ENCODE measurements around the gene ERGIC1.
"Not testable (repeated sequence)": the region's sequence is repeated elsewhere in the genome, so short reads cannot be mapped to it uniquely, and the experiment has no call there.

Gene ERGIC1

DNA sequence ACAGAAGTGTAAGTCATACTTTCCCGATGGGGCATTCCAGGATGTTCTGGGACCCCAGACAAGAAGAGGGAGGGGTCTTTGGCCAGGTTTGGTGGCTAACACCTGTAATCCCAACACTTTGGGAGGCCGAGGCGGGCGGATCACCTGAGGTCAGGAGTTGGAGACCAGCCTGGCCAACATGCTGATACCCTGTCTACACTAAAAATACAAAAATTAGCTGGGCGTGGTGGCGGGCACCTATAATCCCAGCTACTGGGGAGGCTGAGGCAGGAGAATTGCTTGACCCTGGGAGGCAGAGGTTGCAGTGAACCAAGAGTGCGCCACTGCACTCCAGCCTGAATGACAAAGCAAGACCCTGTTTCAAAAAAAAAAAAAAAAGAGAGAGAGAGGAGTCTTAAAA lies 63.0 kb downstream of the ERGIC1 start:
- H3K27ac ChIP-seq (replicated peaks; ENCODE audit: low read length) = not testable (repeated sequence)

GRCh38 chr5:172897481-172898217 lies 63.6 kb downstream of the ERGIC1 start:
- Histone ChIP-seq H2AK5ac (ENCODE audit: low read depth, low read length) (no peak overlapping the region), H3K14ac (ENCODE audit: low read length) (no peak overlapping the region), H2BK12ac (ENCODE audit: low read length) (no peak overlapping the region), H2BK15ac (ENCODE audit: low read length) (no peak overlapping the region), H3K36me3 (replicated peaks in 1 of 2; ENCODE audit: control insufficient read depth in 2 of 2, insufficient read depth in 2 of 2, low read length in 2 of 2) (peaks cover 7 to 46% of the 10 kb centered on the region in 2 donors), H3K79me1 (ENCODE audit: low read depth, low read length) (no peaks in the 10 kb centered on the region), H3K18ac (ENCODE audit: low read length) (no peak overlapping the region), H3K4ac (ENCODE audit: low read length) (no peak overlapping the region), H4K8ac (ENCODE audit: low read depth, low read length) (no peak overlapping the region), H2BK5ac (ENCODE audit: low read length) (no peak overlapping the region), H3K4me3 (ENCODE audit: low read length in 2 of 2) (no peak overlapping the region), H4K91ac (ENCODE audit: low read depth, low read length, poor library complexity) (no peak overlapping the region), H3K4me1 (ENCODE audit: control insufficient read depth in 2 of 2, insufficient read depth in 1 of 2, low read depth in 1 of 2, low read length in 2 of 2) (peaks cover 13 to 19% of the 10 kb centered on the region in 2 donors), H3K9ac (ENCODE audit: low read depth, low read length, poor library complexity) (no peak overlapping the region), H3K23ac (ENCODE audit: low read depth, low read length, poor library complexity) (no peak overlapping the region), H3K4me2 (ENCODE audit: insufficient read depth, low read length, poor library complexity, severe bottlenecking) (no peak overlapping the region), H2AFZ (ENCODE audit: low read length) (peak overlapping the region; percentile 57), H3K27me3 (ENCODE audit: control insufficient read depth in 3 of 3, insufficient read depth in 3 of 3, low read depth in 1 of 3, low read length in 3 of 3) (no peaks in the 10 kb centered on the region), H3K27ac (replicated peaks; ENCODE audit: low read length) (no peak overlapping the region), H2BK120ac (ENCODE audit: low read depth, low read length) (no peak overlapping the region), H3K9me3 (replicated peaks in 1 of 2; ENCODE audit: control insufficient read depth in 2 of 2, insufficient read depth in 1 of 2, low read depth in 1 of 2, low read length in 2 of 2) (no peaks in the 10 kb centered on the region)
- WGBS, 2 donors (ENCODE audit: extremely low coverage in 2 of 2, insufficient read length in 2 of 2, insufficient replicate concordance in 1 of 2) = no CpG with 5 or more reads among the region's 16 CpGs
- peak; percentile 47 for DNase-seq (ENCODE audit: low spot score)

More for the DNA sequence above, 63.0 kb downstream of the ERGIC1 start:
- not testable (repeated sequence) for H2BK15ac ChIP-seq (ENCODE audit: low read length); DNase-seq (ENCODE audit: low spot score); H3K23ac ChIP-seq (ENCODE audit: low read depth, low read length, poor library complexity); H3K9ac ChIP-seq (ENCODE audit: low read depth, low read length, poor library complexity); H4K8ac ChIP-seq (ENCODE audit: low read depth, low read length); H2BK5ac ChIP-seq (ENCODE audit: low read length); H3K9me3 ChIP-seq (replicated peaks in 1 of 2; ENCODE audit: control insufficient read depth in 2 of 2, insufficient read depth in 1 of 2, low read depth in 1 of 2, low read length in 2 of 2); H3K4ac ChIP-seq (ENCODE audit: low read length); H3K4me2 ChIP-seq (ENCODE audit: insufficient read depth, low read length, poor library complexity, severe bottlenecking); H4K91ac ChIP-seq (ENCODE audit: low read depth, low read length, poor library complexity); H3K4me3 ChIP-seq (ENCODE audit: low read length in 2 of 2); H2AFZ ChIP-seq (ENCODE audit: low read length); H2BK12ac ChIP-seq (ENCODE audit: low read length); H3K27me3 ChIP-seq (ENCODE audit: control insufficient read depth in 3 of 3, insufficient read depth in 3 of 3, low read depth in 1 of 3, low read length in 3 of 3); H3K79me1 ChIP-seq (ENCODE audit: low read depth, low read length); H2AK5ac ChIP-seq (ENCODE audit: low read depth, low read length); H3K18ac ChIP-seq (ENCODE audit: low read length); H3K14ac ChIP-seq (ENCODE audit: low read length); H2BK120ac ChIP-seq (ENCODE audit: low read depth, low read length)
- H3K4me1 ChIP-seq (ENCODE audit: control insufficient read depth in 2 of 2, insufficient read depth in 1 of 2, low read depth in 1 of 2, low read length in 2 of 2) = peaks cover 13 to 15% of the 10 kb centered on the region in 2 donors
- peaks cover 7 to 51% of the 10 kb centered on the region in 2 donors for H3K36me3 ChIP-seq (replicated peaks in 1 of 2; ENCODE audit: control insufficient read depth in 2 of 2, insufficient read depth in 2 of 2, low read length in 2 of 2)
- no CpG with 5 or more reads among the region's 7 CpGs for WGBS, 2 donors (ENCODE audit: extremely low coverage in 2 of 2, insufficient read length in 2 of 2, insufficient replicate concordance in 1 of 2)

DNA sequence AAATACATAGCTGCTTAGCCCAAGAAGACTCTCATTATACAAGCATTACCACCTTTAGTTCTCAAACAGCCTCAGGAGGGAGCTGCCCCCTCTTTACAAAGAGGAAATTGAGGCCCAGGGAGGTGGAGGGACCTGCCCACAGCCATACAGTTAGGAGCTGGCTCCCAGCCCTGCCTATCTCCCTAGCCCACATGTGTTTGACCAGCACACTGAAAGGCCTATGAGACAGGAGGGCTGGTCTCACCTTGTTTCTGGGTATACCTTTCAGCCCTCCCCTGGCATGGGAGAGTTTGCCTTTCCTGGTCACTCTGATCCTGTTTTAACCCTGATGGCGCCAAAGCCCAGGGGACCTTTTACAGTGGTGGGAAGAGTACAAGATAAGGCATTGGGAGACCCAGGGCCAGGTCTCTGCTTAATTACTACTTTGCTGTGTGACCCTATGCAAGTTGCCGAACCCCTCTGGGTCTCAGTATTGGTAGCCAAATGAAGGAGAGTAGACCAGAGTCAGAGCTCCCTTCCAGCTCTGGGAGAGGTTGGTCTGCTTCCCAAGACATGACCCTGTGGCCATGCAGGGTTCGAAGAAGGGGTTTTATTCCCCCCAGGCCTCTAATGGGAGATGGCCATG lies 64.3 kb downstream of the ERGIC1 start:
- Histone ChIP-seq H2AK5ac (ENCODE audit: low read depth, low read length) (no peak overlapping the region), H2BK120ac (ENCODE audit: low read depth, low read length) (no peak overlapping the region), H3K9me3 (replicated peaks in 1 of 2; ENCODE audit: control insufficient read depth in 2 of 2, insufficient read depth in 1 of 2, low read depth in 1 of 2, low read length in 2 of 2) (no peaks in the 10 kb centered on the region), H3K4me1 (ENCODE audit: control insufficient read depth in 2 of 2, insufficient read depth in 1 of 2, low read depth in 1 of 2, low read length in 2 of 2) (peaks cover 13 to 19% of the 10 kb centered on the region in 2 donors), H3K23ac (ENCODE audit: low read depth, low read length, poor library complexity) (no peak overlapping the region), H3K14ac (ENCODE audit: low read length) (no peak overlapping the region), H3K27ac (replicated peaks; ENCODE audit: low read length) (peak overlapping the region; percentile 40), H4K91ac (ENCODE audit: low read depth, low read length, poor library complexity) (no peak overlapping the region), H2BK15ac (ENCODE audit: low read length) (no peak overlapping the region), H3K18ac (ENCODE audit: low read length) (no peak overlapping the region), H2BK5ac (ENCODE audit: low read length) (no peak overlapping the region), H3K9ac (ENCODE audit: low read depth, low read length, poor library complexity) (no peak overlapping the region), H4K8ac (ENCODE audit: low read depth, low read length) (no peak overlapping the region), H2AFZ (ENCODE audit: low read length) (peak overlapping the region; percentile 57), H2BK12ac (ENCODE audit: low read length) (no peak overlapping the region), H3K79me1 (ENCODE audit: low read depth, low read length) (no peaks in the 10 kb centered on the region), H3K4ac (ENCODE audit: low read length) (no peak overlapping the region), H3K4me2 (ENCODE audit: insufficient read depth, low read length, poor library complexity, severe bottlenecking) (no peak overlapping the region), H3K27me3 (ENCODE audit: control insufficient read depth in 3 of 3, insufficient read depth in 3 of 3, low read depth in 1 of 3, low read length in 3 of 3) (no peaks in the 10 kb centered on the region), H3K36me3 (replicated peaks in 1 of 2; ENCODE audit: control insufficient read depth in 2 of 2, insufficient read depth in 2 of 2, low read length in 2 of 2) (peaks cover 7 to 47% of the 10 kb centered on the region in 2 donors), H3K4me3 (ENCODE audit: low read length in 2 of 2) (no peak overlapping the region)
- no peak for DNase-seq (ENCODE audit: low spot score)
- no CpG with 5 or more reads among the region's 3 CpGs for WGBS, 2 donors (ENCODE audit: extremely low coverage in 2 of 2, insufficient read length in 2 of 2, insufficient replicate concordance in 1 of 2)

- H3K4me1 ChIP-seq (ENCODE audit: control insufficient read depth in 2 of 2, insufficient read depth in 1 of 2, low read depth in 1 of 2, low read length in 2 of 2) = peaks cover 13 to 19% of the 10 kb centered on the region in 2 donors
- H3K4me3 ChIP-seq (ENCODE audit: low read length in 2 of 2) = no peak overlapping the region
- no peak overlapping the region for H3K4ac ChIP-seq (ENCODE audit: low read length)
- no peaks in the 10 kb centered on the region for H3K79me1 ChIP-seq (ENCODE audit: low read depth, low read length)
- H2AFZ ChIP-seq (ENCODE audit: low read length) = no peak overlapping the region
- no peak overlapping the region for H2BK120ac ChIP-seq (ENCODE audit: low read depth, low read length)
- peak overlapping the region; percentile 36 for H3K18ac ChIP-seq (ENCODE audit: low read length)
- H2BK12ac ChIP-seq (ENCODE audit: low read length) = no peak overlapping the region
- no peak overlapping the region for H4K91ac ChIP-seq (ENCODE audit: low read depth, low read length, poor library complexity)
- no peak overlapping the region for H3K27ac ChIP-seq (replicated peaks; ENCODE audit: low read length)
- DNase-seq (ENCODE audit: low spot score) = no peak
- H3K27me3 ChIP-seq (ENCODE audit: control insufficient read depth in 3 of 3, insufficient read depth in 3 of 3, low read depth in 1 of 3, low read length in 3 of 3) = no peaks in the 10 kb centered on the region
- no peak overlapping the region for H3K9ac ChIP-seq (ENCODE audit: low read depth, low read length, poor library complexity)
- H2BK15ac ChIP-seq (ENCODE audit: low read length) = no peak overlapping the region
- H3K23ac ChIP-seq (ENCODE audit: low read depth, low read length, poor library complexity) = no peak overlapping the region
- no peaks in the 10 kb centered on the region for H3K9me3 ChIP-seq (replicated peaks in 1 of 2; ENCODE audit: control insufficient read depth in 2 of 2, insufficient read depth in 1 of 2, low read depth in 1 of 2, low read length in 2 of 2)
- no peak overlapping the region for H2BK5ac ChIP-seq (ENCODE audit: low read length)
- no peak overlapping the region for H4K8ac ChIP-seq (ENCODE audit: low read depth, low read length)
- peaks cover 7 to 50% of the 10 kb centered on the region in 2 donors for H3K36me3 ChIP-seq (replicated peaks in 1 of 2; ENCODE audit: control insufficient read depth in 2 of 2, insufficient read depth in 2 of 2, low read length in 2 of 2)
- no CpG with 5 or more reads among the region's 7 CpGs for WGBS, 2 donors (ENCODE audit: extremely low coverage in 2 of 2, insufficient read length in 2 of 2, insufficient replicate concordance in 1 of 2)
- no peak overlapping the region for H3K4me2 ChIP-seq (ENCODE audit: insufficient read depth, low read length, poor library complexity, severe bottlenecking)
- no peak overlapping the region for H2AK5ac ChIP-seq (ENCODE audit: low read depth, low read length)
- no peak overlapping the region for H3K14ac ChIP-seq (ENCODE audit: low read length)
Observed at GRCh38 chr5:172898843-172899369, 64.9 kb downstream of the ERGIC1 start.
